Dermis lymphatic vessel endothelial cell (primary cell): ENCODE data around the gene CLDN9. TPM values are rescaled to one million over a fixed set of nuclear protein-coding genes. Genes with fewer than 3 reads are reported as not detected.

Experiments
- total RNA-seq: library from RNA; depleted of rRNA; stranded (reverse); fragments of >200 nt; gene quantifications from 2 replicates; pipeline ENCODE4 v1.2.1, GENCODE V29; 2014

Gene CLDN9, protein sequence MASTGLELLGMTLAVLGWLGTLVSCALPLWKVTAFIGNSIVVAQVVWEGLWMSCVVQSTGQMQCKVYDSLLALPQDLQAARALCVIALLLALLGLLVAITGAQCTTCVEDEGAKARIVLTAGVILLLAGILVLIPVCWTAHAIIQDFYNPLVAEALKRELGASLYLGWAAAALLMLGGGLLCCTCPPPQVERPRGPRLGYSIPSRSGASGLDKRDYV
- total RNA-seq: not detected in 2 replicates

DNA sequence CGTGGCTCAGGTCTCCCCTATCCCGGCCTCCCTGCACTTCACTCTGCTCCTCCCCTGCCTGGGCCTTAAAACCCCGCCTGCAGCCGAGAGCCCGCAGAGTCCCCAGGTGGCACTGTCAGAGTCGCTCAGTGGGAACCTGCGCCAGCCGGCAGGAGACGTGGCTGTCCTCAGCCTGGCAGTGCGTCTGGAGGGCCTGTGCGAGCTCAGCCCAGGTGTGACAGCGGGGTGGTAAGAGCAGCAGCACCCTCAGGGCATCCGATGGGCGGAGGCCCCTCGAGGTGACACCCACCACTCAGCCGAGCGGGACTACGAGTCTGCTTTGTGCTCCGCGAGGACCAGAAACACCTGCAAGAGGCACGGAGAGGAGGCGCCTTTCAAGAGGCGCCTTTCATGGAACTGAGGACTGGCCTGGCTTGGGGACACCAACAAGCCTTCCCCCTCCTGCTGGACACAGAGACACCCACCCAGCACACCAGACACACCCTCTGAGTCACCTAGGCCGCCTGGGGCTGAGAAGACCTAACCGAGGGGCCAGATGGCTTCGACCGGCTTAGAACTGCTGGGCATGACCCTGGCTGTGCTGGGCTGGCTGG is at the start of gene CLDN9:
Gene CLDN9, plus strand, starts transcription at position 96 of the 593 bp plus-strand sequence. Its CDS starts 440 bp downstream, at position 536.

DNA sequence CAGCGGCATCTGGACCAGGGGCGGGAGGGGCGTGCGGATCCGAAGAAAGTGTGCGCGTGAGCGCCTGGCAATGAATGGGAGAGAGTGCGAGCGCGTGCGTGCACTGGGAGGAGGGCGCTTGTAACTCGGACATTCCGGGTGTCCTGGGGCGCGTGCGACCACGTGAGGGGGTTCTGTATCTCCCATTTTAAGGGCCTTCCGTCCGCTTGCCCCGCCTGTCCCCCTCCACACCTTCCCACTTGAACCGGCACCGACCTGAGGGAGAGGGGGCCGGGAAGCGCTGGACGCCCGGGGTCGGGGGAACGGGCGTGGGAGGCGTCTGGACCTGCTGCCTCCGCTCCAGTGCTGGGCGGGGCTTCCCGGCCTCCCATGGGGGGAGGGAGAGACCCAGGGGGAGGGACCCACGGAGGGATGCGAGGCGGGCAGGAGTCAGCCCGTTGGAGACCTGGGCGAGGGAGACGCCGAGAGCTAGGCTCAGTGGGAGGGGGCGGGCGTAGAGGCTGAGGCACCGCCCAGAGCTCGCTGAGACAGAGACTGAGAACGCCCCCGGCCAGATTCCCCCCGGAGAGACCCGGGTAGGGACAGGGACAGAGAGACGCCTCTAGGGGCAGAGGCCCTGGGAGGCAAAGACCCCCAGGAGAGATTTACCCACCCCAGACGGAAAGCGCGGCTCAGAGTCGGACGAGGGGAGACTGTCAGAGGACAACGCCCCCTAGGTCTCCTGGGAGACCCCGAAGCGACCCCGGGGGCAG is 48.8 kb upstream of the CLDN9 start, which contains the start of gene KREMEN2:
Gene KREMEN2, plus strand, starts transcription at position 553 of the 752 bp plus-strand sequence. CDS start 246 bp downstream, outside the sequence.

DNA sequence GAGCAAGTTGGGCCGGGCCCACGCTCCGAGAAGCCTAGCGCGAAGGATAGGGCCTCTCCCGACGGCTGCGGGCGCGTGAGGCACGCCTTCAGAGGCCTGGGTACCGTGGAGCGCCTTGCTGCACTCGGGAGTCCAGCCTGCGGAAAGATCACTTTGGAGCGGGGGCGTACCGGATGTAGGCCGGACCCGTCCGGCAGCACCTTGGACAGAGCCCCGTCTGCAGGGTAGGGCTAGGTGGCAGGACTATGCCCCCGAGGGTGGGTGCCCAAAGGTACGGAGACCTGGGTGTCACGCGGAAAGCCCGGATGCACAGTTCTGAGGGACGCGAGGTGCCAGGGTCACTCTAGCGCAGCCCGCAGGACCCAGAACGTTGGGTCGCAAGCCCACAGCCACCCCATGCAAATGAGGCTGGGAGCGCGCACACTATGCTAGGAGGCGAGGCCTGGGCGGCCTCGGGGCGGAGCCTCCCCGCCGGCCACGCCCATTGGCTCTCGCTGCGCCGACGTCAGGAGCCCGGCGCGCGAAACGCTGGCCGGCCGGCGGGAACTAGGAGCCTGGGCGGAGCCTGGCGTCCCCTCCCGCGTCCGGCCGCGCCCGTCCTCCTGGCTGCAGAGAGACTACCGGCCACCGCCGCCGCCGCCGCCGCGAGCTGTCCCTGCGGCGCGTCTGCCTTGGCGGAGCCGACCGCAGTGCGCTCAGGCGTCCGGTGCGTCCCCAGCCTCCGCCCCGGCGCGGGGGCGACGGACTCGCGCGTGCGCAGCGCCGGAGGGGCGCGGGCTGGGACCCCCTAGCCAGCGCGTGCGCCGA is 43.8 kb upstream of the CLDN9 start, which contains the start of gene PAQR4:
Gene PAQR4, plus strand, starts transcription at position 611 of the 807 bp plus-strand sequence. CDS start 327 bp downstream, outside the sequence.

DNA sequence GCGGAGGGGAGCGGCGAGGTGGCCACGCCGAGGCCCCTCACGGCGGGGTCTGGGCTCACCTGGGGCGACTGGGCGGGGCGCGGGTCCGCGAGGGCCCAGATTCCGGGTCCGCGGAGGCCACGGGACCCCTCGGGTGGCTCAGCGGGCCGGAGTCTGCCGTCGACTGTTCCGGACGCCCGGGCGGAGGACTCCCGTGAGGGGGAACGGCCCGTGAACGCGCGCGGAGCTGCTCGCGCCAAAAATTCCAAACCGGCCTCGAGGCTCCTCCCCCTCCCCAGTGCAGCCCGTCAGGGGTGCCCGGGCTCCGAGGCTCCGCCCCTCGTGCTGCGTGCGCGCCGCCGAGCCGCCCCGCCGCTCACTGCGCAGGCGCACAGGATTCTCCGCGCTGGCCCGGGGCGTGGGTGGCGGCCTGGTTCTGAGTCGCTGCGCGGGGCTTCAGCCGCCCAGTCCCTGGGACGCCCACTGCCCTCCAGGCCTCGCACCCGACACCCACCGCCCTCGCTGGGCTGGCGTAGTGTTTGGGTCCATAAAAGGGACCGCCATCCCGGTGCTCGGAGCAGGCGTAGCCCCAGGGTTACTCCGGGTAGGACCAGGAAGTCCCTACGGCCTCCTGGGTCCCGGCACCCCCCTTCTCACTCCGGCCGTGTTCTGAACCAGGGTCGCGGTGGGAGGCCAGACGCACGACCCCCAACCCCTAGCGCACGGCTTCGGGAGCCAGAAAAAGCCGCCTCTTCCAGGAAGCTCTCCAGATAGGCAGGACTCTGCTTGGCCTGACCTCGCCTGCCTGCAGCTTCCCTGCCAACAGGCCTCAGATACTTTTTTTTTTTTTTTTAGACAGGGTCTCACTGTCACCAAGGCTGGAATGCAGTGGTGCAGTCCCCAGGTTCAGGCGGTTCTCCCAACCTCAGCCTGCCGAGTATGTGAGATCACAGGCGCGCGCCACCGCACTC is 32.2 kb upstream of the CLDN9 start, which contains the start of gene PKMYT1:
Gene PKMYT1, minus strand, starts transcription at position 220 of the 950 bp plus-strand sequence. CDS start 789 bp downstream, outside the sequence.

DNA sequence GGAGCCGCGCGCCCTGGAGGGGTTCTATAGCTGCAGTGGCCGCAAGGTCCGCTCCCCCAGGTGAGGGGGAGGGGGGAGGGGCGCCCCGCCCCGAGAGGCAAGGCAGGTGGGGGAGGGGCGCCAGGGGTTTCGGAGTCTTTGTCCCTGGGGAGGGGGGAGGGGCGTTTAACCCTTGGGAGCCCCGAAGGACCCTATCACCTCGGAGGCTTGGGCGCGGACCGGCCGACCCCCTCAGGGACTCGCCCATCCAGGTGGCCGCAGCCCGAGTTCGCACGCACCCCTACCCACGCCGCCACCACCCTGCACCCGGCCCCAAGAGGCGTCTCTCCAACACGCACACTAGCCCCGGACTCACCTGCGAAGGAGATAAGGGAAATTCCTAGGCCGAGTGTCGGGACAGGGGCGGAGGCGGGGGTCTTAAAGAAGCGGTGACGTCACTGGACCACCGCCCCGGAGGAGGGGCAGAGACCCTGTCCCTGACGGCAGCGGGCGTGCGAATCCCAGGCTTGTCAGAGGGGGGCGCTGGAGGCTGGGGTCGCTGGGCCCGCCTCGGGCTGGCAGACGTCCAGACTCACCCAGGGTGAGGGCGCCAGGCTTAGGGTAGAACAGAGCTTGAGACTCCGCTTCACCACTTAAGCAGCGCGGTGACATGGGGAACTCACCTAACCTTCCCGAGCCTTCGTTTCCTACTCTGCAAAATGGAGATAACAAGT is 5.2 kb downstream of the CLDN9 start, which contains the start of gene CLDN6:
Gene CLDN6, minus strand, starts transcription at position 390 of the 713 bp plus-strand sequence. CDS start 2,162 bp downstream, outside the sequence.

DNA sequence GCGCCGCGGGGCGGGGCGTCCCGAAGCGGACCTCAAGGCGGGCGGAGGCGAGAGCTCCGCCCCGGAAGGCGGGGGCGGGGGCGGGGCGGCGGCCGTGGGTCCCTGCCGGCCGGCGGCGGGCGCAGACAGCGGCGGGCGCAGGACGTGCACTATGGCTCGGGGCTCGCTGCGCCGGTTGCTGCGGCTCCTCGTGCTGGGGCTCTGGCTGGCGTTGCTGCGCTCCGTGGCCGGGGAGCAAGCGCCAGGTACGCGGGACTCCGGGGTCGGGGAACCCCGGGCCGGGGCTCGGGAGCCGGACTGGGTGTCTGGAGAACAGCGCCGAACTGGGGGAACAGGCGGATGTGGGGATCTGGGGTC is 7.5 kb downstream of the CLDN9 start, which contains the start of gene TNFRSF12A:
Gene TNFRSF12A, plus strand, starts transcription at position 122 of the 357 bp plus-strand sequence. Its CDS starts 30 bp downstream, at position 152.

DNA sequence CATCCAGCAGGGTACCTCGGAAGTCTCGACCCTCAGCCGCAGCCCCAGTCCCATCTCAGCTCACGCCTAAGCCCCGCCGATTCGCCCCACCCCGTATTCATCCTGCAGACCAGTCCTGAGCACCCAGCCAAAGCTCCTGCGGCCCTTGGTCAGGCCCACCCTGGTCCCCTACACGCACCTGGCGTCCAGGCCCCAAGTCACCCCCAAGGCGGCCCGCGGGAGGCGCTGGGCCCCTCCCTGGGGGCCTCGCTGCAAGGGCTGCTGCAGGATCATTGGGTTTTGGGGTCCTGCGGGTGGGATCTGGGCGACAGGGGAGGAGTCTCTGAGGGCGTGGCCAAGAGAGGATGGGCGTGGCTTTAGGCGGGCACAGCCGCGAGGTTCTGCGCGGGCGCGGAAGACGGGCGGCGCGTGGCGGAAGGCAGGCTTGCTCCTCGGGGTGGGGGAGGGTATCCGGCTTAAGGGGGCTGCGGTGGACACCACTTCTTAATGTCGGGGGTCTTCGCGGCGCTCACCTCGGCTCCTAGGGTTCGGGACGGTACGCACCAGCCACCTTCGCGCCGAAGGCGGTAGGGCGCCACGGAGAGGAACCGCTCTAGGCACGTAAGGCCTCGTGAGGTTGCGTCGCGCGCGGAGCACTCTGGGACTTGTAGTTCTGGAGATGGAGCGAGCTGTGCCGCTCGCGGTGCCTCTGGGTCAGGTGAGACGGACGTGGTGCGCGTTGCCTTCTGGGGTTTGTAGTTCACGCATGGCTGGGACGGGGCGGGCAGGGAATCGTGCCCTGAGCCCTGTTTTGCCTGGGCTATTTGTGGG is 11.2 kb downstream of the CLDN9 start, which contains the start of the genes HCFC1R1 and THOC6:
Gene HCFC1R1, minus strand, starts transcription at position 274 of the 810 bp plus-strand sequence. Its CDS starts 1 bp downstream, at position 273.
Gene THOC6, plus strand, starts transcription at position 367 of the 810 bp plus-strand sequence. Its CDS starts 292 bp downstream, at position 659.

DNA sequence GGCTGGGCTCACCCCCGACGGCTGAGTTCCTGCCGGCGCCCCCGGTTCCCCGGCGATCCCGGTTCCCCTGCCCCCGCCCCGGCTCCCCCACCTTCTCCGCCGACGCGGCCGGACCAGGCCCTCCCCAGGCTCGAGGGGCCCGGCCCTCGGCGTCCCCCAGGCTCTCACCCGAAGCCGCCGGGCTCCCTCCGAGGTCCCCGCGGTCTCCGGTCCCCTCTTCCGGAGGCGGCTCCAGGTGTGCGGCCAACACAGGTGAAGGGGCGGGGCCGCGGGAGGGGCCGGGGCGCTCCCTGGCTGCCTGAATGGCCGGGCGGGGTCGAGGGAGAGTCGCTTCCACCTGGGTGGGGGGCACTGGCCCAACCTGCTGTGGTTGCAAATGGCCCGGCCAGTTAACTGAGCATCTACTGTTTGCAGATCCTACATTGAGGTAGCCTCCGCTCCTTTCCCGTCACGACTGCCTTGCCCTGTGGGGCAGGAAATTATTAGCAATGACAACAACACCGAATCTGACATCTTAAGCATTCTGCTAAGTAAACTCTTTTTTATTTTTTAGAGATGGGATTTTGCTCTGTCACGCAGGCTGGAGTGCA is 24.1 kb downstream of the CLDN9 start, which contains the start of gene BICDL2:
Gene BICDL2, minus strand, starts transcription at position 219 of the 590 bp plus-strand sequence. CDS start 1,448 bp downstream, outside the sequence.

DNA sequence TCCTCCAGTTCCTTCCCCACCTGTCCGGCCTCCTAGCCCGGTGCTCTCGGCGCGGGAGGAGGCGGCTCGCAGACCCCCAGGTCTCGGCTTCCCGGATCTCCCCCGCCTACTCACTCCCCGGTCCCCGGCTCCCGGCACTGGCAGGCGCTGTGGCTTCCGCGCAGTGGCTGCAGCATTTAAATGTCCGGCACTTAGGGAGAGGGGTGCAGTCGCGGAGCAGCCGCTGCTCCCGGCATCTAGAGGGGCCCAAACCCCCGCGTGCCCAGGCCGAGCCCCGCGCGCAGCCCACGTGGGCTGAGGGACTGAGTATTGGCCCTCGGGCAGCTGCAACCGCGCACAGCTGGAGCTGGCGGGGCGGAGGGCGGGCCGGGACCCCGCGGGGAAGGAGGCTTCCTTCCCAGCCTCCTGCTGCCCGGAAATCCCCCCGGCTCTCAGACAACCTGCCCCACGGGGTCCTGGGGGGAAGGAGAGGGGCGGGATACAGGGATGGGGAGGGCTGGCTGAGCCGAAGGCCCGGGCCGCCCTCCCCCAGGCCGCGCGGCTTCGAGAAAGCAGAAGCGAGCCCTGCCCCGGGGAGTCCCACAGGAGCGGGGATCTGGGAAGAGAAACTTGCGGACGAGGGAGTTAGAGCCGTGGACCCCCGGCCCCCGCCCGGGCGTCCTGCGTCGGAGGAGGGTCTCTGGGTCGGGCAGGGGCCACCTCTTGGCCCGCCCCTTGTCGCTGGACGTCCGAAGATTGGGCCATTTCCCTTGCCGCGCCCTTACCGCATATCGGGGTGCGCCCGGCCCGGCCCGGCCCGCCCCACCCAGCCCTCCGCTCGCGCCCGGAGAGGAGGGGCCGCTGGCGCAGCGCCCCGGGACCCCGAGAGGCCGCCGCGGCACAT is 33.3 kb downstream of the CLDN9 start, which contains the start of gene MMP25:
Gene MMP25, plus strand, starts transcription at position 804 of the 883 bp plus-strand sequence. CDS start 357 bp downstream, outside the sequence.

Other genes starting within 250 kb of the CLDN9 start
- gene ELOB, start 235.6 kb upstream of the CLDN9 start, total RNA-seq: 231 and 332 TPM in 2 replicates
- not detected in 2 replicates for gene PRSS33, start 225.4 kb upstream of the CLDN9 start, total RNA-seq
- gene PRSS41, start 214.5 kb upstream of the CLDN9 start, total RNA-seq: not detected in 2 replicates
- gene PRSS21, start 195.7 kb upstream of the CLDN9 start, total RNA-seq: 0.65 and 1.1 TPM in 2 replicates
- gene ZG16B, start 182.6 kb upstream of the CLDN9 start, total RNA-seq: 0.09 TPM in 1 of 2 replicates, not detected in the other
- not detected in 2 replicates for gene PRSS22, start 154.8 kb upstream of the CLDN9 start, total RNA-seq
- 28.8 and 32.3 TPM in 2 replicates for gene FLYWCH2, start 129.7 kb upstream of the CLDN9 start, total RNA-seq
- gene FLYWCH1, start 101.0 kb upstream of the CLDN9 start, total RNA-seq: 18.4 and 19.9 TPM in 2 replicates
- gene KREMEN2, start 48.6 kb upstream of the CLDN9 start, total RNA-seq: under 0.01 TPM in 1 of 2 replicates, not detected in the other
- 2.5 and 2.7 TPM in 2 replicates for gene PAQR4, start 43.6 kb upstream of the CLDN9 start, total RNA-seq
- 0.60 and 0.98 TPM in 2 replicates for gene PKMYT1, start 32.5 kb upstream of the CLDN9 start, total RNA-seq
- not detected in 2 replicates for gene CLDN6, start 5.3 kb downstream of the CLDN9 start, total RNA-seq
- 15.0 and 30.8 TPM in 2 replicates for gene TNFRSF12A, start 7.4 kb downstream of the CLDN9 start, total RNA-seq
- 2.4 TPM in 2 replicates for gene HCFC1R1, start 11.0 kb downstream of the CLDN9 start, total RNA-seq
- 14.7 and 21.3 TPM in 2 replicates for gene THOC6, start 11.1 kb downstream of the CLDN9 start, total RNA-seq
- not detected in 2 replicates for gene BICDL2, start 24.0 kb downstream of the CLDN9 start, total RNA-seq
- under 0.01 TPM in 1 of 2 replicates, not detected in the other for gene MMP25, start 33.6 kb downstream of the CLDN9 start, total RNA-seq
- gene IL32, start 52.7 kb downstream of the CLDN9 start, total RNA-seq: 5.2 and 9.9 TPM in 2 replicates
- gene ZSCAN10, start 86.4 kb downstream of the CLDN9 start, total RNA-seq: not detected in 2 replicates
- gene ZNF205, start 99.7 kb downstream of the CLDN9 start, total RNA-seq: 10.6 and 13.4 TPM in 2 replicates
- 2.7 and 4.3 TPM in 2 replicates for gene ZNF213, start 122.1 kb downstream of the CLDN9 start, total RNA-seq
- not detected in 2 replicates for gene OR1F1, start 175.3 kb downstream of the CLDN9 start, total RNA-seq
- 9.2 and 10.8 TPM in 2 replicates for gene ZNF200, start 222.2 kb downstream of the CLDN9 start, total RNA-seq
- gene MEFV, start 243.7 kb downstream of the CLDN9 start, total RNA-seq: not detected in 2 replicates